ENCODE data around the gene DDIAS.
"Not testable (repeated sequence)": the region's sequence is repeated elsewhere in the genome, so short reads cannot be mapped to it uniquely, and the experiment has no call there.

The DDIAS gene

GRCh38 chr11:82922396-82923173 is 21.0 kb downstream of the DDIAS start:
- not testable (repeated sequence) for DNase-seq (ENCODE audit: low read depth)

GRCh38 chr11:82924522-82925224 is 23.1 kb downstream of the DDIAS start:
- DNase-seq (ENCODE audit: low read depth), result no peak

- DNase-seq (ENCODE audit: low read depth), result peak; percentile 22
These were observed 25.8 kb downstream of the DDIAS start for GRCh38 chr11:82927264-82927880.

- DNase-seq (ENCODE audit: low read depth), result no peak
These were observed 27.6 kb downstream of the DDIAS start for GRCh38 chr11:82929121-82929520.

- no peak for DNase-seq (ENCODE audit: low read depth)
These were observed 28.7 kb downstream of the DDIAS start for GRCh38 chr11:82930229-82930628.

- DNase-seq (ENCODE audit: low read depth), result no peak
These were observed 29.2 kb downstream of the DDIAS start for GRCh38 chr11:82930734-82931133.

- DNase-seq (ENCODE audit: low read depth), result no peak
These were observed 31.0 kb downstream of the DDIAS start for GRCh38 chr11:82932564-82932963.

- DNase-seq (ENCODE audit: low read depth), result peak; percentile 2
These were observed 34.7 kb downstream of the DDIAS start for GRCh38 chr11:82936261-82936660.

- DNase-seq (ENCODE audit: low read depth), result no peak
These were observed 36.0 kb downstream of the DDIAS start for GRCh38 chr11:82937554-82937953.

GRCh38 chr11:82939456-82939855 is 37.9 kb downstream of the DDIAS start:
- no peak for DNase-seq (ENCODE audit: low read depth)

- no peak for DNase-seq (ENCODE audit: low read depth)
These were observed 40.8 kb downstream of the DDIAS start for GRCh38 chr11:82942376-82942775.

- not testable (repeated sequence) for DNase-seq (ENCODE audit: low read depth)
These were observed 41.9 kb downstream of the DDIAS start for GRCh38 chr11:82943430-82943829.

GRCh38 chr11:82944198-82944597 is 42.7 kb downstream of the DDIAS start:
- DNase-seq (ENCODE audit: low read depth), result no peak

- not testable (repeated sequence) for DNase-seq (ENCODE audit: low read depth)
These were observed 43.5 kb downstream of the DDIAS start for GRCh38 chr11:82945041-82945440.

GRCh38 chr11:82945682-82946081 is 44.1 kb downstream of the DDIAS start:
- no peak for DNase-seq (ENCODE audit: low read depth)

GRCh38 chr11:82949352-82949751 is 47.8 kb downstream of the DDIAS start:
- DNase-seq (ENCODE audit: low read depth), result no peak

GRCh38 chr11:82950502-82950901 is 49.0 kb downstream of the DDIAS start:
- DNase-seq (ENCODE audit: low read depth), result not testable (repeated sequence)

- DNase-seq (ENCODE audit: low read depth), result not testable (repeated sequence)
These were observed 54.4 kb downstream of the DDIAS start for GRCh38 chr11:82955736-82956453.

- DNase-seq (ENCODE audit: low read depth), result no peak
These were observed 58.6 kb downstream of the DDIAS start for GRCh38 chr11:82959987-82960778.

- DNase-seq (ENCODE audit: low read depth), result no peak
These were observed 59.2 kb downstream of the DDIAS start for GRCh38 chr11:82960779-82961143.

GRCh38 chr11:82962021-82962420 is 60.5 kb downstream of the DDIAS start:
- not testable (repeated sequence) for DNase-seq (ENCODE audit: low read depth)

- no peak for DNase-seq (ENCODE audit: low read depth)
These were observed 65.8 kb downstream of the DDIAS start for GRCh38 chr11:82967381-82967780.

Data from non-pigmented ciliary epithelial cell (primary cell).